ENCODE measurements around the gene MTMR3.

The MTMR3 gene

DNA sequence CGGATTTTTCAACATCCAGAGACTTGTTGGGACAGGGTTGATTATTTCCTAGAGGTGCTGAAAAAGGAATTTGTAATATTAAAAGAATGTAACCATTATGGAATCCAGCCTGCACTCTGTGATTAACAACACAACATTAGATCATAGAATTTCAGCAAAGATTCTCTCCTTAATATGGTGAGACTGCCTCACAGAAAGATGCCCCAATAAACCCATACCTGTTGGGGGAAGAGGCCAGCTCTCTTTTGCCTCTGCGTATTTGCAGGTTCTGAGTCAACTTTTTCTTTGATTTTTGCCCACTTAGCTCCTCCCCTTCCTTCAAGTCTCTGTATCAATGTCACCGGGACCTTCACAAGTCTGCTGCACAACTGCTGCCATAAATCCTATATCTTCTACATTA, 12.4 kb upstream of the MTMR3 start:
- DNase-seq (ENCODE audit: low read depth in 3 of 3) = no peak

DNA sequence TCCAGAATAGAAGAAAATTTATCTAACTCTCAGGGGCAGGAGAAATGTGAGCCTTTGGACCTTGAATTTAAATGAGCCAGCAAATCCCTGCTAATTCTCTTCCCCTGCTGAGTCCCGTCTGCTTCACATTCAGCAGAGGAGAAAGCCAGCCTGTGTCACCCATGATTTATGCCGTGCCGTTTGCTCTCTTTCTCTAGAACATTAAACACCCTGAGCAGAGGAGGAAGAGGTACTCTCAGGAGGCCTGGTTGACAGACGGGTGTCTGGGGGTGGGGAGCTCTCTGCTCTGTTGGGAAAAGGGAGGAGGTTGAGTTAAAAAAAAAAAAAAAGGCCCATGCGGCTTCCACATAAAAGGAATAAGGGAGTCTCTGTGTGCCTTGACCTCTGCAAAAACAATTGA, 11.3 kb upstream of the MTMR3 start:
- no peak for DNase-seq (ENCODE audit: low read depth in 3 of 3)

DNA sequence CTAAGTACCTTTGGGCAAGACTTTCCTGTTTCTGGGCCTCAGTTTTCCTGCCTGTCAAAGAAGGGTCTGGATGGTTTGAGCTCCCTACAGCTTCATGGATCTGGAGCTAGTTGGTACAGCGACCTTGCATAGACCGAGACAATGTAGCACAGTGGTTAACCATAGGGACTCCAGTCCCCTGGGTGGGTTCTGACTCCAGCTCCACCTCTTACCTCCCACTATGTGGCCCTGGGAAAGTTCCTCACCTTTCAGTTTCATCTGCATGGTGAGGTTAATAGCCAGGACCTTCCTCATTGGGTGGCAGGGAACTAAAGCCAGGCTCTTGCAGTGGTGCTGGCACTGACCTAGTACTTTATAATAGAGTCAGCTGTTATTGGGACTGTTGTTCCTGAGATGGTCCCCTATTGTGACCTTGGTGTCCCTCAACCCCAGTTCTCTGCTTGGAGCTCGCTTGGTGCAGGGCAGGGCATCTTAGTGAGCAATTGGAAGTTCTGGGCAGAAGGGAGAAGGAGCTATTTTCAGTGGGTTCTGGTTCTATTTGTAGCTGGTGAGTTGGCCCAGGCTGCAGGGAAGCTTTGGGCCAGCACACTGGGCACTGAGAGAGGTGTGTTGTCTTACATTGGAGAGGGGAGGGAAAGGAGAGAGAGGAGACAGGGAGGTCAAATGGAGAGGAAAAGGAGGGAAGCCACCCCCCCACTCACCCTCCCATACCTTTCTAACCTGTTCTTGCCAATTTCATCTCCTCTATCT, 10.7 kb upstream of the MTMR3 start:
- DNase-seq (ENCODE audit: low read depth in 3 of 3) = no peak

DNA sequence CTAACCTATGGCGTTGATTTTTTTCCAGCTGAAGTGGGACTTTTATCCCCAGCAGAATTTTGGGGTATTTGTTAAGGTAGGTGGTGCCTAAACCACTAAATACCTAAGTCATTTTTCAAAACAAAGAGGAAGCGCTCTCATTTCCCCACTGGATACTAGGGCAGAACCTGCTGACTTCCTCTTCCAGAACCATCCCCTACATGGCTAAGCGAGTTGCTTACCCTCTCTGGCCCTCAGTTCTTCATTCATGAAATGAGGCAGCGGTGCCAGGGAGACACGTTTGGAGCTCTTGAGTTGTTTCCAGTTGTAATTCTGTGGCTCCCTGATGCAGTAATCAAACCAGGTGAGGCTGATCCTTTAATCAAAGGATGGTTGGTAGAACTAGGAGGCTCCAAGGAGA, 10.0 kb upstream of the MTMR3 start:
- DNase-seq (ENCODE audit: low read depth in 3 of 3) = no peak

DNA sequence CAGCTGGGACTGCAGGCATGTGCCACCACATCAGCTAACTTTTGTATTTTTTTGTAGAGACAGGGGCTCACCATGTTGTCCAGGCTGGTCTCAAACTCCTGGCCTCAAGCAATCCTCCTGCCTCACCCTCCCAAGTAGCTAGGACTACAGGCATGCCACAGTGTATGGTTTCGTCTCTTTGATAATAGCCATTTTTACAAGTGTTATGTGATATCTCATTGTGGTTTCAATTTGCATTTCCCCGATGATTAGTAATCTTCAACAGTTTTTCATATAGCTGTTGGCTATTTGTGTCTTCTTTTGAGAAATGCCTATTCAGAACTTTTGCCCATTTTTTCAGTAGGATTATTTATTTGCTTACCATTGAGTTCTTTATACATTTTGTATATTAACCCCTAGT, 9.0 kb upstream of the MTMR3 start:
- DNase-seq (ENCODE audit: low read depth in 3 of 3) = no peak

DNA sequence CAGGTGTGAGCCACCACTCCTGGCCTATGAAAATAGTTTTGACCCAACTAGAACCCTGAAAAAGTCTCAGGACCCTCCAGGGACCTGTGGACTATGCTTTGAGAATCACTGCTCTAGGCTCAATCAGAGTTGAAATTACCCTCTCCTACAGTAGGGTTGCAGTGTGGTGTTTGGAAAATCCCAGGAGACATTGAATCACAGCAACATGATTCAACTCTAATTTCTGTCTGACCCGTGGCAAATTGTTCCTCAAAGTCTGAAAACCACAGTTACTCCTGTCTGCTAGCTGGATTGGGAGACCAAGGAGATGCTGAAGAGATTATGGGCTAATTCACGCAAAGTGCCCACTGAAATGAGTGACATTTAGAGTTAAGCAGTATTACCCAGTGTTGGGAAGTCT, 5.4 kb upstream of the MTMR3 start:
- no peak for DNase-seq (ENCODE audit: low read depth in 3 of 3)

DNA sequence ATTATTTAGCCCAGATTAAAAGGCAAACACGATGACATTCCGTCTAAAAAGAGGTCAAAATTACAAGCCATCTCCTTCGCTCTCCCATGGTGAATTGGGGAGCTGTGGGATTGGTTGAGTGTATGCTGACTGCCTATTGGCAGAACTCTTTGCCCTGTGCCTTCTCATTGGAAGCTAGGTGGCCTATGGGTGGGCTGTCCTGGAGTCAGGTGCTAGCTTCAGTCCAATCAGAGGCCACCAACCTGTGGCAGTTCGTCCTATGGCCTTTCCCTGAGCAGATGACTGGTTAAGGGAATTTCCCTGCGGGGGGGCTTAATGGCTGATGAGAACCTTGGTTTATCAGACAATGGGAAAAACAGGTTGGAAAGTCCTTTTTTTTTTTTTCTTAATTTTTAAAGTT, 3.2 kb upstream of the MTMR3 start:
- peak in 1 of 3 donors; percentile 7 for DNase-seq (ENCODE audit: low read depth in 3 of 3)

DNA sequence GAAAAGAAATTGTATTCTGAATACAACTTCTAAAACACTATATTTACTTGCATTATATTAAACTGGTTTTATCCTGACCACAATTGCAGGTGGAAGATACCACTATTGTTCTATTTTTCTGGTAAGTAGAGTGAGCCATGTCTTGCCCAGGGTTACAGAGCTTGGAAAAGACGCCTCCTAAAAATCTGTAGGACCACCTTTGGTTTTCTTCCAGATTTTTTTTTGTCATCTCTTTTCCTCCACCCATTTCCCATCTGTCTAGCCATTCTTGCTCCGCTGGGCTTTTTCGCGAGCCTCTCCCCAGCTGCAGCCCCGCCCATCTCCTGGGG, 294 bp upstream of the MTMR3 start:
- no peak for DNase-seq (ENCODE audit: low read depth in 3 of 3)

DNA sequence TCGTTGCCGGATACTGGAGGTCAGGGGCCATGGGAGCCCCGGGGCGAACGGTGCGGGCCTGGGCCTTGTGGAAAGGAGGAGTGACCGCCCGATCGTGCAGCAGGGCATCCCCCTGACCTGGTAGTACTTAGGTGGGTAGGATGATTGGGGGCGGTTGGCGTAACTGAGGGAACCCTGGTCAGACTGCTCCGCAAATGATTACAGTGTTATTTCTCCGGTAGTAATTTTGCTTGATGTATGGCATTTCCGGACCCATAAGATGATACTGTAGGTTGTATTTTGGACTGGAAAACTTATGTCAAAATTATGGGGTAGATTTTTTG, 762 bp downstream of the MTMR3 start:
- no peak for DNase-seq (ENCODE audit: low read depth in 3 of 3)

DNA sequence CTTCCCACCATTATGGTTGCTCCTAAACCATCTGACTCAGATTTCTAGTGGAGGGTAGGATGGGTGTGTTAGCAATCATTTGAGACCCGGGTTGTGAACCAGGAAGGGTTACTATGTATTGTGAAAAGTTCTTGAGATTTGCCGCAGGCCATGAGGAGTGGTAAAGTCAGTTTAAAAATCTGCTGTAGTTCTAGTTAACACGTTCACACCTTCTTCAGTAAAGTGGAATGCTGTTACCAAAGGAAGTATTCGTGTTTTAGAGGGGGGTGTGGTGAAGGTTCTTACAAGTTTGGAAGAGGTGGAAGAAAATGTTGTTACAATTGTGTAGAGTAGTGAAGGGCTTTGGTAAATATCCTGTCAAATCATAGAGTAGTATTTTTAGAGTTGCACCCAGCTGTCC, 2.6 kb downstream of the MTMR3 start:
- no peak for DNase-seq (ENCODE audit: low read depth in 3 of 3)

DNA sequence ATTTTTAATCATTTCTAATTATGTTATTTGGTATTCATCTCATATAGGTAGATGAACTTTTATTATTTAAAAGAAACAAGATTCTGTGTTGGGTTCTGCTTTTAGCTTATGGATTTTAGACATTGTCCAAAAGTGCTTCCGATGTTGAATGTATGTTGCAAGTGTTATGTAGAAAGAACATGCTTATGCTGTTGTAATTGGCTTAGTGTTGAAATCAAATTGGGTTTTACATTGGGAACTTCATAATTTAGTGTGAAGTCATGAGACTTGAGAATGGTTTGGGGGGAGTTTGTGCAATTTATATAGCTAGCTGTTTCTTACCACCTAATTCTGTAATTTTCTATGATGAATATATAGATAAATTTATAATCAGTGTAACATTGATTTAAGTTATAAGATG, 3.6 kb downstream of the MTMR3 start:
- no peak for DNase-seq (ENCODE audit: low read depth in 3 of 3)

DNA sequence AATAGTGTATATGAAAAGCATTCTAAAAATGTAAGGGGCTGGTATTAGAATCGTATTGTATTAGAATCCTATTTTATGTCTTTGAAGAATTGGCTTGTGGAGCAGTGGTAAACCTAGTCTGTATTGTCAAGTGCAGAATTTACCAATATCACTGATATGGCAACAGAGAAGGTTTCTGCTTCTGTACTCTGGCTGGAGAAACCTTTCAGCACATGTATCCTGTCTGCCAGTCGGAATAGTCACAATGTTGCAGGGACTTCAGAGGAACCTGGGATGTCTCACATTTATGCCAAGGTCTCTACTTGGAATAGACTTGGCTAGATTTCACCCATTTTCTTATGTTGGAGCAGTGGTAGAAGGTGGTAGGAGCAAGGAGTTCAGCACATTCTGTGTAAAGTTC, 4.4 kb downstream of the MTMR3 start:
- no peak for DNase-seq (ENCODE audit: low read depth in 3 of 3)

DNA sequence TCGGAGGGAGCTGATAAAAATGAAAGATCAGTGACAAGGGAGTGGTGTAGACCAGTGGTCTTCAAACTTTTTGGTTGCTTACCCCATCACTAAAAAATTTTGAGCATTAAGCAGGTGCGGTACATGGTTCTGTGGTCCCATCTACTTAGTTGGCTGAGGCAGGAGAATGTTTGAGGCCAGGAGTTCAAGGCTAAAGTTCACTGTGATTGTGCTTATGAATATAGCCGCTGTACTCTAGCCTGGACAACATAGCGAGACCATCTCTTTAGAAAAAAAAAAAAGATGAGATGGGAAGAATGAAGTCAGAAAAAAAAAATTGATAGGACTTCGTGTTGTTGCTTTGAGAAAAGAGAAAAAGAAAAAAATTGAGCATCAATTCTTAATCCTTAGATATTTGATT, 7.8 kb downstream of the MTMR3 start:
- DNase-seq (ENCODE audit: low read depth in 3 of 3) = no peak

DNA sequence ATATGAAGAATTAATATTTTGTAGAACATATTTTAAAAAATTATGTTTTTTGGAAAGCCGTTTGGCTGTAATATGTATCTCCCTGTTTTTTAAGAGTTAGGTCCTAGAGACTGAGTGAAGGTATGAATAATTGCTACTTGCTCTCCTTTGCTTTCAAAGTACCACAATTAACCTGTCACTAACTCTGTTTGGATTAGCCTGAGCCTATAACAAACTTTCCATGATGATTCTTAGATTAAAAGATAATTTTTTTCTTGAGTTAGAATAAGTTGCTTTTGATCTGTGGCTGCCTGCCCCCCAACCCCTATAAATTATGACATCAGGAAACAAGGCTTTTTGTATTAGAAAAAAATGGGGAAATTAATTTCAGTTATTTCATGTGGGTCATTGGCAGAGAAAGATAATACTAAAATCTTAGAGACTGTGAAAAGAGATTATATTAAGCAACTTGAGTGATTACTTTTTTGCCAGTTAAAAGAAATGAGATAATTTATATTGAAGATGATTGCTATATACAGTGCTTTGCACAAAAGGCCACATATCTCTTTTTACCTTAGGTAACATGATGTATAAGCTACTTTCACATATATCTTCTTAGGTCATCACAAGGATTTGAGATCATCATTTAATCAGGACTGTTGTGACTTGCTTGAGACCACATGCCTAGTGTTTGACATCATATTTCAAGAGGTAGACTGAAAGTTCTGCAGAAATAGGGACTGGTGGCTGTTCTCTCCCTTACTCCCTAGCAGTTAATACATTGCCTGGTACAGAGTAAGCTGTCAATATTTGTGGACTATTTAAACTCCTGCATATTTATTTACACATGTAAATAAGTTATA, 9.6 kb downstream of the MTMR3 start:
- no peak for DNase-seq (ENCODE audit: low read depth in 3 of 3)

DNA sequence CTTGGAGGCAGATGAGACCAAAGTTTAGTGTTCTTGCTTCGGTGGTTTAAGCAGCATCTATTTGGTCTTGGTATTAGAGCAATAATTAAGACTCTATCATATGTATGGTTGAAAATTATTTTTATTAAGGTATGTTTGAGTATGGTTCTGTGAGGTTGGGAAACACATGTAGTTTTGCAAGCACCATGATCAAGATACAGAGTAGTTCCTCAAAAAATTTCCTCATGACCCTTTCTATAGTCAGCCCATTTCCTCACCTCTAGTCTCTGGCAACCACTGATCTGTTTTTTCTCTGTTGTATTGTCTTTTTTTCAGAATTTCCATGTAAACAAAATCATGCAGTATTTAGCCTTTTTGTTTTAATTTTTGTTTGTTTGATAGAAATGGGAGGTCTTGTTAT, 18.4 kb downstream of the MTMR3 start:
- no peak for DNase-seq (ENCODE audit: low read depth in 3 of 3)

DNA sequence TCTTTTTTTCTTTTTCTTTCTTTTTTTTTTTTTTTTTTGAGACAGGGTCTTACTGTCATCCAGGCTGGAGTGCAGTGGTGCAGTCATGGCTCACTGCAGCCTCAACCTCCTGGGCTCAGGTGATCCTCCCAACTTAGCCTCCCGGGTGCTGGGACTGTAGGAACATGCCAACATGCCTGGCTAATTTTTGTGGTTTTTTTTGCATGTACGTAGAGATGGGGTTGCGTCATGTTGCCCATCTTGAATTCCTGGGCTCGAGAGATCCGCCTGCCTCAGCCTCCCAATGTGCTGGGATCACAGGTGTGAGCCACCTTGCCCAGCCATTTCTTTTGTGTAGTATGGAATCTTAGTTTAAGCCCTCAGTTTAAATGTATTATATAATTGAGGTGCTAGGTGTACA, 20.4 kb downstream of the MTMR3 start:
- DNase-seq (ENCODE audit: low read depth in 3 of 3) = no peak

DNA sequence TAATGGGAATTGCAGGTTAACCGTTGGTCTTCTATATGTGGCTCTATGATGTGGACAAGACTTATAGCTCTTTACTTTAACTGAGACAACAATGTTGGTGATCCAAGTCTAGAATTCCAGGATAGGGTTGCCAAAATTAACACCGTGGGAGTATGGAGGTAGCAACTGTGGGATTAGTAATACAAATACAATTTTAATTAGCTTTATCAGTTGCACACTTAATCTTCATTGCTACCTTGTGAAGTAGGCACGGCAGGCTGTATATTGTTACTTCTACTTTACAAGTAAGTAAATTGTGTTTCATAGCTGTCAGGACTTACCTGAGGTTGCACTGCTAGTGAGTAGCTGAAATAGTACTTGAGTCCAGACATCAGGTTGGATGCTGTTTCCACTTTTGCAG, 21.0 kb downstream of the MTMR3 start:
- DNase-seq (ENCODE audit: low read depth in 3 of 3) = no peak

DNA sequence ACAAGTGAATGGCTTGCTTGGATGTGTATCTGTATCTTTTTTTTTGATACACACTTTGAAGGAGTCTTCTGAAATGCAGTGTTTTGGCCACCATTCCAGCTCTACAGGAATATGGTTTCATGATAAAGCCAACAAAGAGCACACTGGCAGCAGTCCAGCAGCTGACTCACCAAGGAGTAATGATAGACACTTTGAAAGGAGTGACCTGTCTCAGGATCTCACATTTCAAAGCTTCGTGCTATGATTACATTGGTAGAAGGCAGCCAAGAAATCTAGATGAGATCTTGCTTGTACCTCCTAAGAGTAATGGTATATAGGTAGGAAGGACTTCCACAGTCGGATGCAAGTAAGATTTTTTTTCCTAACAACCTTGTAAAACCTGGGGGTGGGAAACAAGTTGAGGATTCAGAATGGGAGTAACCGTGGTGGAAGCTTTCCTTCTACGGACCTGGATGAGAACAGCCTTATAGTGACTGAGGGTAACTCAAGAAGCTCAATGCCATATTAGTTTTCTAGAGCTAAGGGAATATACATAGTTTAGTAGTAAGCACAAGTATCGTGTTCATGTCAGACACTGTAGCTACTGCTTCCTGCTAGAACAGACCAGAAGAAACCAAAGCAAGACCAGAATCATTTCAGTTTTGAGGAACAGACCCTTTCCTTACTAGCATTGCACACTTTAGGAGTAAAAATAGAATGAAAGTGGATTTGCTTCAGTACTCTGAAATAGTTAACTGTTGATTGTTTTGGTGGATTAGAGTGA, 25.0 kb downstream of the MTMR3 start:
- peak in 1 of 3 donors; percentile 6 for DNase-seq (ENCODE audit: low read depth in 3 of 3)

DNA sequence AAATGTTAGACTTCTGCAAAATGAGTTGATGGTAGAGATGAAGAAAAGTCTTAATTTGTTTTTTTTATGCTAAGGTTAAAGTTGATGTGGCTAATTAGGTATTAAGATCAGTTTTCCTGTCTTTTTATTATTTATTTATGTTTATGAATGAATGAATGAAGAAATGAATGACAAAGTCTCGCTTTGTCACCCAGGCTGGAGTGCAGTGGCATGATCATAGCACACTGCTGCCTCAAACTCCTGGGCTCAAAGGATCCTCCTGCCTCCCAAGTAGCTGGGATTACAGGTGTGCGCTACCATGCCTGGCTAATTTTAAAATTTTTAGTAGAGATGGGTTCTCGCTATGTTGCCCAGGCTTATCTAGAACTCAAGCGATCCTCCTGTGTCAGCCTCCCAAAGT, 29.2 kb downstream of the MTMR3 start:
- no peak for DNase-seq (ENCODE audit: low read depth in 3 of 3)

DNA sequence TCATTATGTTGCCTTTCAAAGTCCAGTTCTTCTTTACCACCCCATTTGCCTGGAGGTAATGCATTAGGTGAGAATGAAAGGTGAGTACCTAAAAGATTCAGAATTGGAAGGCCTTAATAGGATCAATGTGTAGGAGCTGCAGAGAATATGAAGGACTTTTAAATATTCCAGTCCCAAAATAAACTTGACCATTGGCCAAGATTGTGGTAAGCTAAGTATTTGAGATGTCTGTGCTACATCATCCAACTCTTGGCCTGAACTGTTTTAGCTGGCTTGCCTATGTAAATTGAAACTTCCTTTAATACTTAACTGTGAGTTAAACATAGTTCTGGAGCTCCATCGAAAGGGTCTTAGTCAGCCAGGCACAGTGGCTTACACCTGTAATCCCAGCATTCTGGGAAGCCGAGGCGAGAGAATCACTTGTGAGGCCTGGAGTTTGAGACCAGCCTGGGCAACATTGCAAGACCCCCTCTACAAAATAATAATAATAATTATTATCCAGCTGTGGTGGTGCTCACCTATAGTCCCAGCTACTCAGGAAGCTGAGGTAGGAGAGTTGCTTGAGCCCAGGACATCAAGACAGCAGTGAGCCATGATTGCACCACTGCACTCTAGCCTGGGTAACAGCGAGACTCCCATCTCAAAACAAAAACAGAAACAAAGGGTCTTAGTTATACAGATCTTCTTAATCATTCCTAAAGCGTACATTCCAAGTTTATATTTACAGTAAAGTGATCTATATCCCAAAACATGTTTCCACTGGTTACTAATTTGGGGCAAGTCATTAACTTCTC, 29.8 kb downstream of the MTMR3 start:
- DNase-seq (ENCODE audit: low read depth in 3 of 3) = no peak

DNA sequence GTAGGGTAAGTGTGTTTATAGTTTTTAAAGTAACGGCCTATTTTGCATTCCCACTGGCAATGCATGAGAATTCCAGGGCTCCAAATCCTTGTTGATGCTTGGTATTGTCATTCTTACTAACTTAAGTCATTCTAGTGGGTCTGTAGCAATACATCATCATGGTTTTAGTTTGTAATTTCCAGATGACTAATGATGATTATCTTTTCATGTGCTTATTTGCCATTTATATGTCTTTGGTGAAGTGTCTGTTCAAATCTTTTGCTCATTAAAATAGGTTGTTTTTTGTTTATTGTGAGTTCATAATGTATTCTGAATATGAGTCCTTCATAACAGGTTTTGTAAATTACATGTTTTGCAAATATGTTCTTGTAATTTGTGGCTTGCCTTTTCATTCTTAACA, 31.2 kb downstream of the MTMR3 start:
- DNase-seq (ENCODE audit: low read depth in 3 of 3) = no peak

DNA sequence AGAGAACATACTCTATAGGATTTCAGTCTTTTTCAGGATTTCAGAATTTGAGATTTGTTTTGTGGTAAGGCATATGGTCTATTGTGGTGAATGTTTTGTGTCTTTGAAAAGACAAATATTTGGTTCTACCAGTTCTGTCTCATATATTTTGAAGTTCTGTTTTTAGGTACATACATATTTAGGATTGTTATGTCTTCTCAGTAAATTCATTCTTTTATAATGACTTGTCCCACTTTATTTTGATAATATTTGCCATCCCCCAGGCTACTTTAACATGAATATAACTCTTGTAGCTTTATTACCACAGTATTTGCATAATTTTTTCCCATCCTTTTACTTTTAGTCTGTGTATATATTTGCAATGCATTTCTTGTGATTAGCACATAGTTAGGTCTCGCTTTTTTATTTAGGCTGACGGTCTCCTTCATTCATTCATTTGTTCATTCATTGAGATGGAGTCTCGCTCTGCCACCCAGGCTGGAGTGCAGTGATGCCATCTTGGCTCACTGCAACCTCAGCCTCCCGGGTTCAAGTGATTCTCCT, 32.1 kb downstream of the MTMR3 start:
- DNase-seq (ENCODE audit: low read depth in 3 of 3) = no peak

All from stimulated activated CD4-positive, alpha-beta T cell treated with anti-CD3 and anti-CD28 coated beads, TNF-alpha, amount 100 ng/mL, for 48 hours (primary cell).